K562 (cell line): ENCODE measurements around the gene INHBC. TPM values are rescaled to one million over a fixed set of nuclear protein-coding genes. Genes with fewer than 3 reads are reported as not detected.

ENCODE experiments used
- ATF1 ChIP-seq, 2 experiments: fragments of 450-650 bp in 1 of 2; IDR thresholded peaks; 2 replicates each; pipeline ENCODE4 v1.6.1; 2016; ENCODE audit warnings: missing compliant biosample characterization in 1 of 2, missing genetic modification characterization in 1 of 2
- CHD7 ChIP-seq: fragments of 200-600 bp; sonication (generic); IDR thresholded peaks from one replicate; pipeline ENCODE4 v1.6.1; 2012; ENCODE audit warnings: mild to moderate bottlenecking, low read depth, low read length, inconsistent platforms
- GABPB2 ChIP-seq: fragments of 250-450 bp; sonication (Bioruptor Pico); conservative IDR thresholded peaks from 2 replicates; pipeline ENCODE4 v1.5.1; 2021; ENCODE audit warnings: mild to moderate bottlenecking
- HNRNPLL ChIP-seq: fragments of 200-400 bp; formaldehyde crosslinking; IDR thresholded peaks from 2 replicates; pipeline ENCODE4 v1.6.1; 2017; ENCODE audit warnings: low read length, low read depth, mild to moderate bottlenecking; ENCODE audit not compliant: poor library complexity, severe bottlenecking
- JUN ChIP-seq, 2 experiments: sonication (generic) in 1 of 2; formaldehyde crosslinking in 1 of 2; IDR thresholded peaks; 2 replicates each; pipeline versions ENCODE4 v1.6.1 to v1.8.0; 2012 to 2022; ENCODE audit warnings: borderline replicate concordance in 2 of 2, mild to moderate bottlenecking in 2 of 2, improper control_type of control experiment in 1 of 2, low read depth in 1 of 2, low read length in 1 of 2, missing genetic modification reagents in 1 of 2
- MCM3 ChIP-seq: fragments of 450-650 bp; IDR thresholded peaks from 2 replicates; pipeline ENCODE4 v1.6.1; 2016
- MNT ChIP-seq, 2 experiments: fragments of 450-650 bp; conservative IDR thresholded peaks; 2 replicates each; pipeline ENCODE4 v1.6.1; 2017; ENCODE audit warnings: mild to moderate bottlenecking in 2 of 2, moderate library complexity in 2 of 2
- NCOR1 ChIP-seq: fragments of 450-650 bp; IDR thresholded peaks from 2 replicates; pipeline ENCODE4 v1.6.1; 2016; ENCODE audit warnings: mild to moderate bottlenecking, moderate library complexity
- PYGO2 ChIP-seq: fragments of 450-650 bp; IDR thresholded peaks from 2 replicates; pipeline ENCODE4 v1.6.1; 2016; ENCODE audit warnings: mild to moderate bottlenecking, missing genetic modification characterization, moderate library complexity, missing compliant biosample characterization
- RFX7 ChIP-seq: fragments of 250-450 bp; sonication (Bioruptor Pico); IDR thresholded peaks from 2 replicates; pipeline ENCODE4 v1.5.1; 2021; ENCODE audit warnings: mild to moderate bottlenecking
- SMARCA4 ChIP-seq: fragments of 450-650 bp; IDR thresholded peaks from 2 replicates; pipeline ENCODE4 v1.6.1; 2016
- ZFPM2 ChIP-seq: fragments of 250-450 bp; sonication (Bioruptor Pico); IDR thresholded peaks from 2 replicates; pipeline ENCODE4 v1.5.1; 2022; ENCODE audit warnings: mild to moderate bottlenecking
- ZKSCAN8 ChIP-seq: fragments of 200-800 bp; sonication (Bioruptor generic); IDR thresholded peaks from 2 replicates; pipeline ENCODE4 v1.6.1; 2016; ENCODE audit warnings: missing genetic modification characterization, missing compliant biosample characterization
- ZNF263 ChIP-seq: sonication (generic); formaldehyde crosslinking; IDR thresholded peaks from 2 replicates; pipeline ENCODE4 v1.8.0; 2022; ENCODE audit warnings: mild to moderate bottlenecking, missing genetic modification reagents, borderline replicate concordance
- ZNF507 ChIP-seq: conservative IDR thresholded peaks from 2 replicates; pipeline ENCODE4 v1.6.1; 2017; ENCODE audit warnings: missing genetic modification characterization, missing compliant biosample characterization
- polyA plus RNA-seq, 8 experiments: library from polyadenylated mRNA; depleted of rRNA in 4 of 8; stranded (reverse) in 5 of 8; unstranded in 3 of 8; fragments of >200 nt; fragmentation: Nextera tagmentation in 2 of 8; fragmentation: Illumina TruSeq in 1 of 8; extraction: Ambion mirVana in 2 of 8; extraction: Trizol in 1 of 8; gene quantifications; 2 replicates each; pipeline versions ENCODE4 v1.2.1 to v1.2.3, GENCODE V29; 2011 to 2014; ENCODE audit warnings: inconsistent platforms in 1 of 8, missing spikeins in 1 of 8
- total RNA-seq, 7 experiments: library from RNA; depleted of rRNA in 6 of 7; stranded (reverse); fragments of >200 nt in 6 of 7; fragmentation: Illumina TruSeq in 2 of 7; extraction: Trizol in 2 of 7; gene quantifications; 2 replicates each; pipeline versions ENCODE4 v1.2.1 to v1.2.3, GENCODE V29; 2011 to 2021; ENCODE audit warnings: low replicate concordance in 1 of 7

The INHBC gene
- total and polyA plus RNA-seq, 9 of the 15 experiments (the other 6 are each of a cell fraction or from before 2014, with no cell fraction given) = 0.07 to 0.24 (median 0.15) TPM; not detected in 4

- TF ChIP-seq ZKSCAN8 (no peak), HNRNPLL (no peak), ZNF507 (tag) (no peak), RFX7 (CRISPR knock-in tag) (no peak), ZNF263 (CRISPR knock-in tag) (peak; percentile 24; the same call in 1 of the 2 replicates), PYGO2 (no peak), CHD7 (no peak), ATF1 (CRISPR knock-in tag; IDR thresholded peaks at IDR 0.05) (no peak), ATF1 (tag; IDR thresholded peaks at IDR 0.05) (no peak), NCOR1 (0 out of 2 replicates have a peak, but pooled peaks have one; percentile 25), JUN (IDR thresholded peaks at IDR 0.05; ENCODE audit: borderline replicate concordance, low read depth, low read length) (no peak), JUN (CRISPR knock-in tag; IDR thresholded peaks at IDR 0.05; ENCODE audit: borderline replicate concordance) (no peak), ZFPM2 (no peak), GABPB2 (CRISPR knock-in tag) (no peak), SMARCA4 (peak; percentile 39; the same call in 1 of the 2 replicates), MCM3 (no peak), MNT (conservative IDR thresholded peaks at IDR 0.05) (peak; percentile 86 to 87)
These were observed 5.0 kb upstream of the INHBC start (continued) for GRCh38 chr12:57429473-57430111.
